Stimulated activated CD8-positive, alpha-beta memory T cell treated with anti-CD3 and anti-CD28 coated beads, Interleukin-2, amount 100 ng/mL, for 1 hour (primary cell): ENCODE measurements around the gene ZFYVE16.
"Not testable (repeated sequence)": the region's sequence is repeated elsewhere in the genome, so short reads cannot be mapped to it uniquely, and the experiment has no call there.

Experiments
- DNase-seq, 2 donors: peaks; one replicate each; pipeline ENCODE4 v3.0.0-alpha.2; 2020; ENCODE audit warnings: low read depth in 2 of 2

Gene ZFYVE16

DNA sequence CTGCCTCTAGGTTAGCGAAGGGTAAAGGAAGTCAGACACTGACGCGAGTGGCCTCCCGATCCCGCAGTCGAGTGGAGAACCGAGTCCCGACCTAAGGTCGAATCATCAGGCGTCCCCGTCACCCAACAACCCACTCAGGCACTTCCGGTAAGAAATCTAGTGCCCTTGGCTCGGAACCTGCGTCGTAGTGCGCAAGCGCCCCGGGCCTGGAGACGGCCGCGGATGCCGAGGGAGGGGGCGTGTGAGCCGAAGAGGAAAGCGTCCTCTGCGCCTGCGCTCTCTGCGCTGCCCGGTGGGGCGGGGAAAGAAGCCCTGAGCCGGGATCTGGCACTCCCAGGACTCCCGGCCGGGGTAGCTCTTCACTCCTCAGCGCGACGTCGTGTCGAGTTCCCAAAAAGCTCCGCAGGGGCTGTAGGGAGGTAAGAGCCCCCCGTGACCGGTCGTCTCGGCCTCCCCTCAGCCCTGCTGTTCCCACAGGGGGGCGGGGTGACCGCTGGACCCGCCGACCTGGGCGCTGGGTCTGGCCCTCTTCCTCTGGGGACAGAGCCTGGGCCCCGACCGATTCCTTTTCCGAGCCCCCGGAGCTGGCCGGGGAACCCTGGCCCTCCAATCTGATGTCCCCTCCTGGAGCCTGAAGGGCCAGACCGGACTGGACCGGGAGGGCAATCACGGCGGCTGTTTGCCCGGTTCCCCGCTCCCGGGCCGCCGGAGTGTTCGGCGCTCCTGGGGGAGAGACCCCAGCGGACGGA is at the start of gene ZFYVE16:
TSS of gene ZFYVE16 (plus strand) at position 330 of the 749 bp plus-strand sequence. CDS start 26,084 bp downstream, outside the sequence.
- peak; percentile 92 to 96 for DNase-seq

- no peak for DNase-seq
Observed at GRCh38 chr5:80360914-80361444, 46.9 kb upstream of the ZFYVE16 start.

DNA sequence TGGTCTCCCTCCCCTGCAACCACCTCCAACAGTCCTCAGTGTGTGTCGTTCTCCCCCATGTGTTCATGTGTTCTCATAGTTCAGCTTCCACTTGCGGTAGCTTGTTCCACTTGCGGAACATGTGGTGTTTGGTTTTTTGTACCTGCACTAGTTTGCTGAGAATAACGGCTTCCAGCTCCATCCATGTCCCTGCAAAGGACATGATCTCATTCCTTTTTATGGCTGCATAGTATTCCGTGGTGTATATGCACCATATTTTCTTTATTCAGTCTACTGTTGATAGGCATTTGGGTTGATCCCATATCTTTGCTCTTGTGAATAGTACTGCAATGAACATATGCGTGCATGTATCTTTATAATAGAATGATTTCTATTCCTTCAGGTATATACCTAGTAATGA is 43.0 kb upstream of the ZFYVE16 start:
- DNase-seq, result no peak

DNA sequence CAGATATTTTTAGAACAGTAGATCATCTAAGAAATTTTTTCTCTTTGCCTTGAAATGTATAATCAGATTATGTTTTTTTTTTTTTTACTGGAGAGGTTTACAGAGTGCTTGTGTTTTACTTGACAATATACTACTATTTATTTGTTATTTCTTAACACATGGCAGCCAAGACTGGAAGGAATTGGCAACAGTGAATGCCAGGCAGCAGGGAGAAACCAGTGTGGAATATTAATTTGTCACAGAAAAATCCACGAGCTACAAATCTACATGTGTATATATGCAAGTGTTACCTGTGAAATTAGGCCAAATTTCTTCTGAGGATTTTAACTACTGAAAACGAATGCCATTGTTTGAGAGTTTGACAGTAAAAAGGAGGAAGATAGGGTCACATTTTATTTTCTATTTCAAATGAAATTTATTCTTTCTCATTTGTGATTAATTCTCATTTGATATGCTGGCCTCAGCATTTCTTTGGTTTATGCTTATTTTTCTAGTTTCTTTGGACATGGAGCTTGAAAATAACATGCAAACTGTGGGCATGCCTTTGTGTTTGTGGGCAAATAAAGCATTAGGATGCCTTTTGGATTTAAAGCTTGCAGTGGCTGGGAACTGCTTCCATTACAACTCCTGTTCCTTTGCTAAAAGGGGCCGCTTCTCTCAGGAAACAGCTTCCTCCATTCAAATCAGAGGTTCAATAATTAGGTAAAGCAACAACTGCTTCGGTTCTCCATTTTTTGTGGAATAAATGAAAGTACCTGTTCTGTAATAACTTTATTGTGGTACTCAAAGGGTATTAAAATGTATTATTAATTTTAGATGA is 39.0 kb upstream of the ZFYVE16 start:
- no peak for DNase-seq

DNA sequence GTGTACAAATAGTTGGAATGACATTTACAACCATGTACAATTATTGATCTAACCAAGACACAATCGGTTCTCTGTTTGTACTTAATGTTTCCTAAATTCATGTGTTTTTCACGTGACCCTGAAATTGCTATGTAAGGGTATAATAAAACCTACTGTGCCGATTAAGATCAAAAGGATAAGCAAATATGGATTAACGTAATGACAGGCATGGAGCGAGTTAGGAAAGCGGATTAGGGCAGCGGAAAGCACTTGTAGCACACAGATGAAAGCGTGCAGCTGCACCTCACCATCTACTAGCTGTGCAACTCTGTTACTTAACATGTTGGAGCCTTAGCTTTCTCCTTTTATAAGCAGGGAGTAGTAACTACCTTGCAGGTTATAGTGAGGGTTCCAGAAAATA is 38.3 kb upstream of the ZFYVE16 start:
- no peak for DNase-seq

- no peak for DNase-seq
Observed at GRCh38 chr5:80370390-80370789, 37.5 kb upstream of the ZFYVE16 start.

DNA sequence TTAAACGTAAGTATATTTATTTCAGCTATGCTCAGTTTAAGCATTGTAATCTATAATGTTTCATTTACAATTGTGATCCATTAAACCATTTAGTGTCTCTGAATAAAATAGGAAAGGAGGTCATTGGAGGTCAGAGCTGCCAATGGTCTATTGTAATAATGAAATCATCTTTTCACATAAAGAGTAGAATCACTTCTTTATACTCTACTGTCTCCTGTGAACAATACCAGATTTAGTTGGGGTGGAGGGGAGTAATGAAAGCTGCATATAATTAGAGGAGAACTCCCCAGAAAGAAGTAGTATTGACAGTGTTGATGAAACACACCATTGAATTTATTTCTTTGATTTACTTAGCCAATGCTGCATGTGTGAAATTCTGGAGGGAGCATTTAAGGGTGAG is 35.1 kb upstream of the ZFYVE16 start:
- DNase-seq, result no peak

DNA sequence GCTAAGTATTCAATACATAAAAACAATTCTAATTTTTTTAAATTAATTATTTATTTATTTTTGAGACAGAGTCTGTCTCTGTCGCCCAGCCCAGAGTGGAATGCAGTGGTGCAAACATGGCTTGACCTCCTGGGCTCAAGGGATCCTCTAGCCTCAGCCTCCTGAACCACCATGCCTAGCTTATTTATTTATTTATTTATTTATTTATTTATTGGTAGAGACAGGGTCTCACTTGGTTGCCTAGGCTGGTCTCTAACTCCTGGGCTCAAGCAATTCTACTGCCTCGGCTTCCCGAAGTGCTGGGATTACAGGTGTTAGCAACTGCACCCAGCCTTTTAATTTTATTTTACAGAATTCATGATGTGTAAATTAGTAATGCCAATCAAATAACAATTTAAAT is 33.7 kb upstream of the ZFYVE16 start:
- DNase-seq, result no peak

- DNase-seq, result no peak
Observed at GRCh38 chr5:80376557-80376956, 31.3 kb upstream of the ZFYVE16 start.

- no peak for DNase-seq
Observed at GRCh38 chr5:80382488-80382887, 25.4 kb upstream of the ZFYVE16 start.

GRCh38 chr5:80387063-80387768 is 20.6 kb upstream of the ZFYVE16 start:
- no peak for DNase-seq

GRCh38 chr5:80389580-80389979 is 18.3 kb upstream of the ZFYVE16 start:
- DNase-seq, result no peak

DNA sequence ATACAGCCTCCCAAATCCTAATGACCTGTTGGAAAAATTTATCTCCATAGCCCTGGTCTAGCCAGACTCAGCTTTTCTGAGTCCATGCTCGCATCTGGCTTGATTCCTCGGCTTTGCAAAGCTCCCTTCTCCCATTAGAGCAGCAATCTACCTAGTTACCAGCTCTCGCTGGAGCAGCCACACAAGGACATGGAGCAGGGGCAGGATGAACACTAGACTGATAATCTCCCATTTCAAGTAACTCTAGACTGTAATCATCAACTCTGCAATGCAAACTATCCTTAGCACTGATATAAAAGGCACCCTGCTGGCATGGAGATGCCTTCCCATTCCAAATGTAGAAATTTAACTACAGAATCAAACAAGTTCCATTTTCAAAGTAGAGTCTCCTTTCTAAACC is 17.5 kb upstream of the ZFYVE16 start:
- DNase-seq, result not testable (repeated sequence)

GRCh38 chr5:80391267-80391666 is 16.6 kb upstream of the ZFYVE16 start:
- not testable (repeated sequence) for DNase-seq

DNA sequence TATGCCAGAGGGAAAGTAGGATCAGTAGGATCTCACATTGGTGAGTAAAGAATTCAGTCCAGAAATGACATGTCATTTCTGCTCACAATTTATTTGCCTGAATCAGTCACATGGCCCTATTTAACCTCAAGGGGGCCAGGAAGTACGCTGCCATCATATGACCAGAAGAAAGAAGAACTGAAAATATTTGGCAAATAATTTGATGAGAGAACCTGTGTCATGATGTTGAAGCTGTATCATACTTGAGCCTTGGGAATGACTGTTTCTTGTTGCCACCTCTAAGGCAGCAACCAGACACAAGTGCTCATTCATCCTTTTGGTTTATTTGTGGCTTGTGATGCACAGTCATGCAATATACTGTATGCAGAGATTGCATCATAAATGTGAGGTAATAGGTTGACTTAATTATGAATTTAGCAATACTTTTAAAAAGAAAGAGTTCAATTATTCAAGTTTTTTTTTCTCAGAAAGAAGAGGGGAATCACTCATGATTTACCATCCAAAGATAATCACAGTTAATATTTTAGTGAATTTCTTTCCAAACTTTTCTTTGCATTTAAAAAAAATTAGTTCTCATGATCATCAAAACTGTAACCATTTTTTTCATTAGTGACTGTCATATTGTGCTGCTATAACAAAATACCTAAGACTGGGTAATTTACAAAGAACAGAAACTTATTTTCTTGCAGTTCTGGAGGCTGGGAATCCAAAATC is 8.2 kb upstream of the ZFYVE16 start:
- no peak for DNase-seq

DNA sequence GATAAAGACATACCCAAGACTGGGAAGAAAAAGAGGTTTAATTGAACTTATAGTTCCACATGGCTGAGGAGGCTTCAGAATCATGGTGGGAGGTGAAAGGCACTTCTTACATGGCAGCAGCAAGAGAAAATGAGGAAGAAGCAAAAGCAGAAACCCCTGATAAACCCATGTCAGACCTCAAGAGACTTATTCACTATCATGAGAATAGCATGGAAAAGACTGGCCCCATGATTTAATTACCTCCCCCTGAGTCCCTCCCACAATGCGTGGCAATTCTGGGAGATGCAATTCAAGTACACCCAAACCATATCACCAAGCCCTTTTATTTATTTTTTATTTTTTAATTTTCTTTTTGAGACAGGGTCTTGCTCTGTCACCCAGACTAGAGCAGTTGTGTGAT is 7.5 kb upstream of the ZFYVE16 start:
- DNase-seq, result not testable (repeated sequence)

- no peak for DNase-seq
Observed at GRCh38 chr5:80403782-80404181, 4.1 kb upstream of the ZFYVE16 start.

- no peak for DNase-seq
Observed at GRCh38 chr5:80406980-80407734, 707 bp upstream of the ZFYVE16 start.

GRCh38 chr5:80408484-80409366 is 861 bp downstream of the ZFYVE16 start:
- peak in 1 of 2 donors; percentile 24 for DNase-seq
